Osteocyte (in vitro differentiated cells): Measurements from ENCODE around the gene FDX1. TPM values are rescaled to one million over a fixed set of nuclear protein-coding genes. Genes with fewer than 3 reads are reported as not detected.

ENCODE experiments used
- DNase-seq: peaks from one replicate; pipeline ENCODE4 v3.0.0; 2021; ENCODE audit warnings: mixed read lengths; ENCODE audit not compliant: unreplicated experiment; ENCODE audit errors: extremely low spot score
- H3K27ac Mint-ChIP-seq: one replicate; pipeline ENCODE4 v1.8.0; 2021; ENCODE audit warnings: mild to moderate bottlenecking, mixed read lengths; ENCODE audit not compliant: unreplicated experiment
- H3K27me3 Mint-ChIP-seq: one replicate; pipeline ENCODE4 v1.8.0; 2021; ENCODE audit warnings: mixed read lengths; ENCODE audit not compliant: unreplicated experiment
- H3K36me3 Mint-ChIP-seq: one replicate; pipeline ENCODE4 v1.8.0; 2021; ENCODE audit warnings: mixed read lengths; ENCODE audit not compliant: unreplicated experiment
- H3K4me1 Mint-ChIP-seq: one replicate; pipeline ENCODE4 v1.8.0; 2021; ENCODE audit warnings: mixed read lengths; ENCODE audit not compliant: unreplicated experiment
- H3K4me3 Mint-ChIP-seq: one replicate; pipeline ENCODE4 v1.8.0; 2021; ENCODE audit warnings: mild to moderate bottlenecking, moderate library complexity, mixed read lengths; ENCODE audit not compliant: unreplicated experiment
- H3K9me3 Mint-ChIP-seq: one replicate; pipeline ENCODE4 v1.8.0; 2021; ENCODE audit warnings: mixed read lengths; ENCODE audit not compliant: unreplicated experiment
- total RNA-seq: library from RNA; stranded (reverse); gene quantifications from 2 replicates; pipeline ENCODE4 v1.2.1, GENCODE V29; 2021
- TF ChIP-seq, protein P1 (sequence below): fragments of 200-600 bp; sonication (generic); IDR thresholded peaks from 2 replicates; pipeline ENCODE4 v1.5.0; 2021; ENCODE audit warnings: antibody characterized with exemption, mild to moderate bottlenecking, moderate library complexity

Gene FDX1
- total RNA-seq, 1 donor from 2014 or later = 6.3 TPM

DNA sequence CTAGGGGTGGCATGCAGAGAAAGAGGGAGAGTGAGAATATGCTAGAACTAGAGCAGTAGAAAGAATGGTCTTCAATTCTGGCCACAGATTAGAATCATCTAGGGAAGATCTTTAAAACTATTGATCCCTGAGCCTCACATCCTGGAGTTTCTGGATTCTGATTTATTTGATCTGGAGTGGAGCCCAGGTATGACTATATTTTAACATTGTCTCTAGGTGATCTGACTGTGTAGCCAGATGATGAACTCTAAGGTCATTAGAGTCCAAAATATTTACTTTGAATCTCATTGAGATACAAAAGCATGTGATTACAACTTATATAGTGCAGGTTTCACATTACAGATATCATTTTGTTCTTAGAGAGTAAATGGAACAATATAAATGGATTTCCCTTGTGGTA is 79.7 kb downstream of the FDX1 start:
- TF ChIP-seq, protein P1, sequence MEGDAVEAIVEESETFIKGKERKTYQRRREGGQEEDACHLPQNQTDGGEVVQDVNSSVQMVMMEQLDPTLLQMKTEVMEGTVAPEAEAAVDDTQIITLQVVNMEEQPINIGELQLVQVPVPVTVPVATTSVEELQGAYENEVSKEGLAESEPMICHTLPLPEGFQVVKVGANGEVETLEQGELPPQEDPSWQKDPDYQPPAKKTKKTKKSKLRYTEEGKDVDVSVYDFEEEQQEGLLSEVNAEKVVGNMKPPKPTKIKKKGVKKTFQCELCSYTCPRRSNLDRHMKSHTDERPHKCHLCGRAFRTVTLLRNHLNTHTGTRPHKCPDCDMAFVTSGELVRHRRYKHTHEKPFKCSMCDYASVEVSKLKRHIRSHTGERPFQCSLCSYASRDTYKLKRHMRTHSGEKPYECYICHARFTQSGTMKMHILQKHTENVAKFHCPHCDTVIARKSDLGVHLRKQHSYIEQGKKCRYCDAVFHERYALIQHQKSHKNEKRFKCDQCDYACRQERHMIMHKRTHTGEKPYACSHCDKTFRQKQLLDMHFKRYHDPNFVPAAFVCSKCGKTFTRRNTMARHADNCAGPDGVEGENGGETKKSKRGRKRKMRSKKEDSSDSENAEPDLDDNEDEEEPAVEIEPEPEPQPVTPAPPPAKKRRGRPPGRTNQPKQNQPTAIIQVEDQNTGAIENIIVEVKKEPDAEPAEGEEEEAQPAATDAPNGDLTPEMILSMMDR = no peak
- Mint-ChIP-seq H3K4me1 (peaks cover 8% of the 10 kb centered on the region), H3K4me3 (no peak overlapping the region), H3K27ac (no peak overlapping the region), H3K9me3 (no peaks in the 10 kb centered on the region), H3K36me3 (no peaks in the 10 kb centered on the region), H3K27me3 (peaks cover 6% of the 10 kb centered on the region)
- no peak for DNase-seq

DNA sequence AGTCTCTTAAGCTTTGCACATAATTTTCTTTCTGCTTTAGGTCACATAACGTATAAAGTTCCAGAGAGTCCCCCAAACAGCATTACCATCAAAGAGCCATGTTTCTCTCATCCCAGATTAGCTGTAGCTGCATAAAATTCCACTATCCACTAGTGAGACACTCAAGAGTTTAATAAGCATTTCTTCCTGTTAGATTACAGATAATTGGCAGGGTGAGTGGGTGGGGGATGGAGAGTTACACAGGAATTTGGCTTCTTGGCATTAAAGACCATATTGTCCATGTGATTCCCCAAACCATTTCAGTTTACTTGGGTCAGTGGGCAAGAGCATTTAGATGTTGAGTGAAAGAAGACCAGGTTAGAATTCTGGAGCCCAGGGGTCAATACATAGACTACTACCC is 82.3 kb downstream of the FDX1 start:
- H3K4me3 Mint-ChIP-seq = no peak overlapping the region
- H3K36me3 Mint-ChIP-seq = no peaks in the 10 kb centered on the region
- H3K4me1 Mint-ChIP-seq = peaks cover 8% of the 10 kb centered on the region
- H3K27ac Mint-ChIP-seq = no peak overlapping the region
- no peak for DNase-seq
- TF ChIP-seq, protein P1 = no peak
- H3K27me3 Mint-ChIP-seq = peaks cover 6% of the 10 kb centered on the region
- H3K9me3 Mint-ChIP-seq = no peaks in the 10 kb centered on the region

GRCh38 chr11:110513259-110513801 is 83.6 kb downstream of the FDX1 start:
- H3K27ac Mint-ChIP-seq = no peak overlapping the region
- peaks cover 5% of the 10 kb centered on the region for H3K4me1 Mint-ChIP-seq
- peaks cover 6% of the 10 kb centered on the region for H3K27me3 Mint-ChIP-seq
- no peaks in the 10 kb centered on the region for H3K36me3 Mint-ChIP-seq
- no peaks in the 10 kb centered on the region for H3K9me3 Mint-ChIP-seq
- TF ChIP-seq, protein P1 = no peak
- DNase-seq = no peak
- H3K4me3 Mint-ChIP-seq = no peak overlapping the region

DNA sequence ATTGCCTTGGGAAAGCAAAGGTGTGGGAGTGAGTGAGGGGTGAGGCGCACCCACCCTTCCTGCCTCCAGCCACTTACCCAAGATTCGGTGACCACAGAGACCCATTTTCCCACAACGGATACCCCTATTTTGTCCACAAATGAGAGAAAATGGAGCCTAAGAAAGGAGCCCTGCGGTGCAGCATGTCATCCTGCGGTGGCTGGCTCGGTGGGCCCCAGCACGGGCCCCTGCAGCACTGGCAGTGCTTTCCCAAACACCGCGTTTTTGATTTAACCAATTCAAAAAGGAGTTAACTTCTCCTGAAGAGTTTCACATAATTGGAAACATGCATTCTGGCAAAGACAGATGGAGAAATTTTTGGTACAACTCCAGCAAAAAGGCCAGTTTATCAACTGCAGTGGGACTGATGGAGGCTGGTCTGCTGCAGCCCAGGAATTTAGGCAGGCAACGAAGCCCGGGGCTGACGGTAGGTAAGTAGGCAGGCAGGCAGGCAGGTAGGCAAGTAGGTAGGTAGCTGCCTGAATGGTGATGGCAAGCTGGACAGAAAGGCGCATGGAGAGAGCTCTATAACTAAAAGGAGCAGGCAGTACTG is 84.2 kb downstream of the FDX1 start:
- no peaks in the 10 kb centered on the region for H3K36me3 Mint-ChIP-seq
- H3K4me1 Mint-ChIP-seq = peaks cover 2% of the 10 kb centered on the region
- H3K9me3 Mint-ChIP-seq = no peaks in the 10 kb centered on the region
- H3K27me3 Mint-ChIP-seq = peaks cover 6% of the 10 kb centered on the region
- no peak overlapping the region for H3K4me3 Mint-ChIP-seq
- no peak overlapping the region for H3K27ac Mint-ChIP-seq
- TF ChIP-seq, protein P1 = no peak
- no peak for DNase-seq

Other genes with a start within 250 kb of the FDX1 start
- gene RDX, start 133.3 kb upstream of the FDX1 start, total RNA-seq = 154 and 163 TPM in 2 replicates